Ovary (tissue), 3 donors: Measurements from ENCODE around the gene COBL.

Source experiments
- CTCF ChIP-seq, 3 donors: fragments of 450-650 bp in 2 of 3; fragments of 200-600 bp in 1 of 3; IDR thresholded peaks; one replicate each; pipeline versions ENCODE4 v1.5.1 to v1.8.0; 2016 to 2022; ENCODE audit warnings: antibody characterized with exemption in 3 of 3, mild to moderate bottlenecking in 1 of 3
- EP300 ChIP-seq: sonication (generic); formaldehyde crosslinking; IDR thresholded peaks from one replicate; pipeline ENCODE4 v1.6.1; 2017; ENCODE audit warnings: antibody characterized with exemption
- POLR2A ChIP-seq: fragments of 450-650 bp; IDR thresholded peaks from one replicate; pipeline ENCODE4 v1.6.1; 2017; ENCODE audit warnings: antibody characterized with exemption, mild to moderate bottlenecking, moderate library complexity
- donor health status: DM: no; HTN: no; CAD: no.

GRCh38 chr7:51150193-51150592 is 166.4 kb downstream of the COBL start:
- TF ChIP-seq EP300 (no peak), POLR2A (no peak), CTCF (IDR thresholded peaks at IDR 0.05) (no peak)
